ENCODE measurements around the gene CRB1.

- TF ChIP-seq POLR2AphosphoS5 (IDR thresholded peaks at IDR 0.05) (no peak), CTCF (IDR thresholded peaks at IDR 0.05) (no peak)
Observed at GRCh38 chr1:197360068-197360467, 92.0 kb downstream of the CRB1 start.

All from breast epithelium (tissue), 3 donors.